ENCODE measurements around the gene ADRM1. TPM values are rescaled to one million over a fixed set of nuclear protein-coding genes. Genes with fewer than 3 reads are reported as not detected.

The ADRM1 gene
- total and polyA plus RNA-seq, 2 experiments from 2014 or later: 206 to 243 TPM

DNA sequence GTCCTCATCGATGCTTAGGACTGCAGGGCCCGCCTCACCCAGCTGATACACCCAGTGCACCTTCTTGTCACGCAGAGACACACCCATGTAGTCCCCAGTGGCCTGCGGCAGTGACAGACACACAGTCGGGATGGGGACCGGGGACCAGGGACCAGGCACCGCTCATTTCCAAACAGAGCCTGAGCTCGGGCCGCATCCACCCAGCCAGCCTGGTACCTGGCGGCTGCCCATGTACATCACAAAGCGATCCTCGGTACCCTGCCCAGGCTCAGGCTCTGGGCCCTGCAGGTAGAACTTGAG is 11.5 kb downstream of the ADRM1 start:
- H3K9me2 ChIP-seq (ENCODE audit: insufficient read depth): no peaks in the 10 kb centered on the region
- H3K4me1 Mint-ChIP-seq: no peaks in the 10 kb centered on the region
- no peak for ATAC-seq
- H3K27ac Mint-ChIP-seq: no peak overlapping the region
- H3K4me2 ChIP-seq: no peak overlapping the region
- no peak for DNase-seq (ENCODE audit: low spot score)
- H3K9me3 Mint-ChIP-seq: peaks cover 17% of the 10 kb centered on the region
- H3K4me3 ChIP-seq: no peak overlapping the region
- no peaks in the 10 kb centered on the region for H4K20me1 ChIP-seq (replicated peaks; ENCODE audit: insufficient read depth)
- H2AFZ ChIP-seq: no peak overlapping the region
- peaks cover 48% of the 10 kb centered on the region for H3K36me3 Mint-ChIP-seq (ENCODE audit: low read depth)
- H3K4me3 Mint-ChIP-seq: no peak overlapping the region
- peaks cover 36% of the 10 kb centered on the region for H3F3A ChIP-seq (replicated peaks; ENCODE audit: low read depth)
- no peaks in the 10 kb centered on the region for H3K79me2 ChIP-seq (replicated peaks; ENCODE audit: insufficient read depth)
- H3K27me3 ChIP-seq (ENCODE audit: insufficient read depth): no peaks in the 10 kb centered on the region
- TF ChIP-seq CREB1 (CRISPR knock-in tag; IDR thresholded peaks at IDR 0.05; ENCODE audit: low read depth): no peak
- TF ChIP-seq ZNF331 (CRISPR knock-in tag; IDR thresholded peaks at IDR 0.05; ENCODE audit: low read depth): no peak
- no peak for TF ChIP-seq CTCF (conservative IDR thresholded peaks at IDR 0.05; ENCODE audit: low read depth in 2 of 2)
- TF ChIP-seq EZH2phosphoT487 (IDR thresholded peaks at IDR 0.05; ENCODE audit: unreplicated experiment): no peak
- TF ChIP-seq POLR2AphosphoS5 (IDR thresholded peaks at IDR 0.05; ENCODE audit: low read depth): no peak
- no peak for TF ChIP-seq ZNF462 (CRISPR knock-in tag; IDR thresholded peaks at IDR 0.05)
- no peak for TF ChIP-seq EZH2 (IDR thresholded peaks at IDR 0.05; ENCODE audit: low read depth, unreplicated experiment)
- TF ChIP-seq ETS1 (IDR thresholded peaks at IDR 0.05): no peak
- no peak for TF ChIP-seq REST (IDR thresholded peaks at IDR 0.05; ENCODE audit: unreplicated experiment)
- no peaks in the 10 kb centered on the region for H3K4me1 ChIP-seq (ENCODE audit: insufficient read depth)
- H3K36me3 ChIP-seq (ENCODE audit: insufficient read depth): peaks cover 22% of the 10 kb centered on the region
- peaks cover 35% of the 10 kb centered on the region for H3K27me3 Mint-ChIP-seq (ENCODE audit: insufficient read depth, low read depth, poor library complexity)
- H3K27ac ChIP-seq (ENCODE audit: low read depth): no peak overlapping the region

All from GM23338 (cell line).